Spleen (tissue), 7 donors: Measurements from ENCODE around the gene CCDC88A.

Experiments used
- POLR2A ChIP-seq, 3 donors: fragments of 450-650 bp; IDR thresholded peaks; one replicate each; pipeline ENCODE4 v1.5.1; 2017; ENCODE audit warnings: antibody characterized with exemption in 3 of 3, mild to moderate bottlenecking in 1 of 3
- TF ChIP-seq, protein P1 (sequence below), 11 experiments: fragments of 200-600 bp in 7 of 11; fragments of 450-650 bp in 4 of 11; sonication (generic) in 4 of 11; IDR thresholded peaks in 8 of 11; conservative IDR thresholded peaks in 3 of 11; 1 replicate in 7 of 11; 2 replicates in 4 of 11; pipeline versions ENCODE4 v1.4.0 to v1.8.0; 2016 to 2021; ENCODE audit warnings: antibody characterized with exemption in 11 of 11, inconsistent platforms in 4 of 11, mild to moderate bottlenecking in 1 of 11
- donor health status: DM: no; HTN: no; CAD: no; lungs with moderate emphysema.
- donor health status: DM: no; HTN: no; CAD: no.
- donor health status: DM: no; HTN: no; CAD: no.

DNA sequence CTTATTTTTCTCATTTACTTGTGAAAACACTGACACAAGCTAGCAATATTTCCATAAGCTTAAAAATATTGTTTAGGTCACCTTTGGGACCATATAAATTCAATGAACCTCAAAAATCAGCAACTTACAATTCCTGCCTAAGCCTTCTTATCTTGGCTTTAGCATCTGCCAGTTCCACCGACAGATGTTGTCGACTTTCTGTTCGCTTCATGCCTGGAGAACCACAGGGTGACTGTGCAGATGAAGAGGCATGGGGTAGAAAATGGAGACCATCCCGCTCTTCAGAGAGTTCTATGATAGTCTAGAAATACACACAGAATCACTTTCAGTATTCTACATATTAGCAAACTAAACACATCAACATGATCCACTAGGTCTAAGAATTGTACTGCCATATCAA lies 64.2 kb downstream of the CCDC88A start:
- TF ChIP-seq, protein P1, sequence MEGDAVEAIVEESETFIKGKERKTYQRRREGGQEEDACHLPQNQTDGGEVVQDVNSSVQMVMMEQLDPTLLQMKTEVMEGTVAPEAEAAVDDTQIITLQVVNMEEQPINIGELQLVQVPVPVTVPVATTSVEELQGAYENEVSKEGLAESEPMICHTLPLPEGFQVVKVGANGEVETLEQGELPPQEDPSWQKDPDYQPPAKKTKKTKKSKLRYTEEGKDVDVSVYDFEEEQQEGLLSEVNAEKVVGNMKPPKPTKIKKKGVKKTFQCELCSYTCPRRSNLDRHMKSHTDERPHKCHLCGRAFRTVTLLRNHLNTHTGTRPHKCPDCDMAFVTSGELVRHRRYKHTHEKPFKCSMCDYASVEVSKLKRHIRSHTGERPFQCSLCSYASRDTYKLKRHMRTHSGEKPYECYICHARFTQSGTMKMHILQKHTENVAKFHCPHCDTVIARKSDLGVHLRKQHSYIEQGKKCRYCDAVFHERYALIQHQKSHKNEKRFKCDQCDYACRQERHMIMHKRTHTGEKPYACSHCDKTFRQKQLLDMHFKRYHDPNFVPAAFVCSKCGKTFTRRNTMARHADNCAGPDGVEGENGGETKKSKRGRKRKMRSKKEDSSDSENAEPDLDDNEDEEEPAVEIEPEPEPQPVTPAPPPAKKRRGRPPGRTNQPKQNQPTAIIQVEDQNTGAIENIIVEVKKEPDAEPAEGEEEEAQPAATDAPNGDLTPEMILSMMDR (IDR thresholded peaks at IDR 0.05 in 8 of 11, conservative IDR thresholded peaks at IDR 0.05 in 3 of 11): no peak
- TF ChIP-seq POLR2A (IDR thresholded peaks at IDR 0.05): no peak
